Epithelial cell of alveolus of lung (primary cell): Measurements from ENCODE around the gene AKR1A1. TPM values are rescaled to one million over a fixed set of nuclear protein-coding genes. Genes with fewer than 3 reads are reported as not detected.

Experiments used
- total RNA-seq: library from RNA; depleted of rRNA; stranded (reverse); fragments of >200 nt; gene quantifications from 2 replicates; pipeline ENCODE4 v1.2.1, GENCODE V29; 2015

The AKR1A1 gene
- 79.7 and 124 TPM in 2 replicates for total RNA-seq

DNA sequence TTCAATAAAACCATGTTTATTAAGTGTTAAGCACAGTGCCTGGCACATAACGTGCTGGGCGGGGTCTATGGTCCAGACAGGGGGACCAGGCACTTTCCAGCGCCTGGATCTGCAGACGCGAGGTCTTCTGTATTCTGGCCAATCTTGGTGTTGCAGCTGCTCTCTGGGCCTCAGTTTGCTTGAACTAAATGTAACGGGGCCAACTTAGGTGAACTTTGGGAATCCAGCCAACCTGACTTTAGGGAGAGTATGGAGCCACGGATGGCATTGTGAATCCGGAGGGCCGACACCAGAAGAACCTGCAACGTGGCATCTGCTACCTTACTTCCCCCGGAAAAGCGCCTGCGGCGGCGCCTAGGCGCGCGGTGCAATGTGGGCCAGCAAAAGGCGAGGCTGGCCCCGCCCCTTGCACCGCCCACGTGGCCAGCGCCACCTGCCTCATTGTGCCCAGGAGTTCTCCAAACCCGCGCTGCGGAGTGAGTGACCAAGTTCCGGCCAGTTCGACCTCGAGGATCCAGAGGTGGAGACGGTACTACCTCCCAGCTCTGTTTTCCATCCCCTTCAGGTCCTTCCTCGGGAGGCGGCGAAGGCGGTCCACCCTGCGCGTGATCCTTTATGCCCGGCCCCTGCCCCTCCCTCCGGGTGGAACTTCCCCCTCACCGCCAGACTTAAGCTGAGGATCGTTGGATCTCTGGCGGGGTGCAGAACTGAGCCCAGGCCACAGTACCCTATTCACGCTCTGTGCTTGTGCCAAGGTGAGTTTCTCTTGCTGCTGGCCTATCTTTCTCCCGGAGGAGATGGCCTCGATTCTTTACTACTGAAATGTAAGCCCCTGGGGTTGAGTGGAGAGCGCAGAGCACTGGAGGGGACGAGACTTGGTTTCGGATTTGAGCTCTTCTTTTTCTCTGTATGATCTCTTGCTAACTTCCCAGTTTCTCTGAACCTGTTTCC lies at the start of gene AKR1A1:
Gene AKR1A1, plus strand, starts transcription at position 426 of the 951 bp plus-strand sequence. CDS start 10,969 bp downstream, outside the sequence.

DNA sequence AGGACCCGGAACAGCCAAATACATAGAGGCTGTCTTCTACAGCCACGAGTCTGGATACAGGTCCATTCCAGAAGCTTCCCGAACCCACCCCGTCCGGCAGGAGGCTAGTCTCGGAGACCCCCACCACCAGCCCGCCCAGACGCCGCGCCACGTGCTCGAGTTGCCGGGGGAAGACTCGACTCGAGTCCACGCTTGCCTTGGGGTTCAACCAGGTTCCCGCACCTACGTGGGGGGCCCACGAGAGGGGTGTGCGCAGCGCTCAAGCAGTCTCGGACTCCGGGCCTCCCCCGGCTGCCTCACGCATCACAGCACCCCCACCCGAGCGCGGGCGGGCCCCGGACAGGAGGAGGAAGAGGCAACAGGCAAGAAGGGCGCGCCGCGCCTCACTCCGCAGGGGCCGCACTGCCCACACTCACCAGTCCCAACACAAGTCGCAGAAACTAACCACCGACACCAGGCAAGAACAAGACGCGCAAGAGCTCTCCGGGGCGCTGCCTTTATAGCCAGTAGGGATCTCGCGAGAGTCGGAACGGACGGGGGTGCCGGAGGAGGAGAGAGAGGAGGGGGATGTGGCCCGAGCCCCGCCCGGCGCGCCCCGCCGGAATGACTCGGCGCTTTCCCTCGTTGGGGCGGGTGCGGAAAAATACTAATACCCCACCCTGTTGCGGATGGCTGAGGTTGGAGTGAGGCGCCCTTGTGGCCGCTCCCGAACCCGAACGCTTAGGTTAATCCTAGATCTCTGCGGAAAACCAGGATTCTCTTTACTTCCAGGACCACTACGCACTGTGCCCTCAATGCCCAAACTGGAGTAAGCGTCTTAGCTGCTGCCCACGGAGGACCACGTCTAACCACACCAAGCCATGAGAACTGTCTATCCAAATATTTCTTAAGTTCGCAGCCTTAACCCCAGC lies 29.0 kb upstream of the AKR1A1 start, which contains the start of gene PRDX1:
Gene PRDX1, minus strand, starts transcription at position 472 of the 911 bp plus-strand sequence. CDS start 2,841 bp downstream, outside the sequence.

DNA sequence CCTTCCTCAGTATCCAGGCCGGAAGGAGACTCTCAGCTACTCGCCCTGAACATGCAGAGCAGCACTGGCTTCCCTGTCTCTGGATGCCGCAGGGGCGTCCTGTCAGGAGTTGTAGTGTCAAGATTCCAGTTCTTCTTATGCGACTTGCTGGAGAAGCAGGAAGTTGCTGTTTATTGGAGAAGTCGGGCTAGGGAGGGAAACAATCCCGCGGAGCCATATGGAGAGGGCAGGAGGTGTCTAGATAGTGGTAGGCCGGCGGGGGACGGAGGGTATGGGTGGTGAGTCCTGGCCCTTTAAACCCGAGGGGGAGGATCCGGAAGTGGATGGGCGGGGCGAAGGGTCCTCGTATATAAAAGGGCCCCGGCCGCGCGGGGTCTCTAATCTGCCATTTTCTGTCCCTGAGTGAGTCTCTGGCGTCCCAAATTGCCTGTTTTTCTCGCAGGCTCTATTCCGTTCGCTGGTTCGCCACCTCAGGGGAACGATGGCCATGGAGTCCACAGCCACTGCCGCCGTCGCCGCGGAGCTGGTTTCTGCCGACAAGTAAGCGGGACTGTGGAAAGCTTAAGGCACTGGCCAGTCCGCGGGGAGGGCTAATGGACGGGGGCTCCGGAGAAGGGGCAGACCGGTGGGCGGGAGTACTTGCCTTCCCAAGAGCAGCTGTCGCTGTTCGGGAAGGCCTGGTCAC lies 33.2 kb downstream of the AKR1A1 start, which contains the start of gene NASP:
Gene NASP, plus strand, starts transcription at position 376 of the 685 bp plus-strand sequence. Its CDS starts 106 bp downstream, at position 482.

Other genes with a start within 250 kb of the AKR1A1 start
- 1.3 and 8.3 TPM in 2 replicates for gene HPDL, start 223.9 kb upstream of the AKR1A1 start, total RNA-seq
- gene TOE1, start 210.7 kb upstream of the AKR1A1 start, total RNA-seq, result 13.7 and 15.0 TPM in 2 replicates
- 17.6 and 26.8 TPM in 2 replicates for gene MUTYH, start 210.4 kb upstream of the AKR1A1 start, total RNA-seq
- 1.6 and 4.5 TPM in 2 replicates for gene TESK2, start 59.7 kb upstream of the AKR1A1 start, total RNA-seq
- 1.1 and 1.8 TPM in 2 replicates for gene CCDC163, start 50.8 kb upstream of the AKR1A1 start, total RNA-seq
- gene MMACHC, start 50.5 kb upstream of the AKR1A1 start, total RNA-seq, result 3.4 and 4.1 TPM in 2 replicates
- 375 and 595 TPM in 2 replicates for gene PRDX1, start 28.9 kb upstream of the AKR1A1 start, total RNA-seq
- gene NASP, start 33.2 kb downstream of the AKR1A1 start, total RNA-seq, result 47.4 and 58.4 TPM in 2 replicates
- gene CCDC17, start 73.2 kb downstream of the AKR1A1 start, total RNA-seq, result 0.26 and 3.1 TPM in 2 replicates
- gene GPBP1L1, start 135.7 kb downstream of the AKR1A1 start, total RNA-seq, result 56.8 and 65.2 TPM in 2 replicates
- gene TMEM69, start 137.4 kb downstream of the AKR1A1 start, total RNA-seq, result 20.7 and 27.7 TPM in 2 replicates
- 6.9 and 15.6 TPM in 2 replicates for gene IPP, start 199.8 kb downstream of the AKR1A1 start, total RNA-seq